Measurements from ENCODE around the gene CRACR2A. TPM values are rescaled to one million over a fixed set of nuclear protein-coding genes. Genes with fewer than 3 reads are reported as not detected.

The CRACR2A gene
- total and polyA plus RNA-seq, 2 of the 13 experiments (the other 11 are each of a cell fraction or from before 2014, with no cell fraction given): 0.09 to 0.20 TPM

DNA sequence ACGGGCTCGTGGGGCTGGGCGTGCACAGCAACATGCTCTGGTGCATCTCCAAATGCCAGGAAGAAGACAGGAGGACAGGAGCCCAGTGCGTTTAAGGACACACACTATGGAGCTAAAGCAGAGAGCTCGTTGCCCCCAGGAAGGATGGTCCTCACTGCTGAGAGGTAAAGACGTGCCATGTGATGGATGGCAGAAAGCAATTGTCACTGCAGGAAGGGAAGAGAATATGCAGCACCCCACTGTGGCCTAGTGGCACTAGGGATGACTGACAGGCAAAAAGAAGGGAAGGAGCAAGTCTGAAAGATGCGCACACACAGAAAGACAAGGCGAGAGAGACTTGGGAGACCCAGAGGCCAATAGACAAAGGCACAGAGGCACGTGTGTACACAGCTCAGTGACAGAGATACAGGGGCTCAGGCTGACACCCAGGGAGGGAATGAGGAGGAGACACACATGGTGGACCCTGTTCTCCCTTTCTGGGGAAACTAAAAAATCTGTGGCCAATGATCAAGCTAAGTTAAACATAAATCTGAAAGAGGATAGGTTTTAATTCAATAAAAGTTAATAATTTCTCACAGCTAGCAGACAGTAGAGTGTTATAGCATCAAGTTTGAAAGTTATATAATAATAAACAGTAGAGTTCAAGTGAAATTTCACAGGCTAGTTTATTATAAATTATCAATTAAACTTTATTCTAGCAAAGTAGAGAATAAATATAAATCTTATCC, 78.8 kb downstream of the CRACR2A start (continued):
- no peak for TF ChIP-seq JARID2 (CRISPR knock-in tag; IDR thresholded peaks at IDR 0.05; ENCODE audit: insufficient replicate concordance)

DNA sequence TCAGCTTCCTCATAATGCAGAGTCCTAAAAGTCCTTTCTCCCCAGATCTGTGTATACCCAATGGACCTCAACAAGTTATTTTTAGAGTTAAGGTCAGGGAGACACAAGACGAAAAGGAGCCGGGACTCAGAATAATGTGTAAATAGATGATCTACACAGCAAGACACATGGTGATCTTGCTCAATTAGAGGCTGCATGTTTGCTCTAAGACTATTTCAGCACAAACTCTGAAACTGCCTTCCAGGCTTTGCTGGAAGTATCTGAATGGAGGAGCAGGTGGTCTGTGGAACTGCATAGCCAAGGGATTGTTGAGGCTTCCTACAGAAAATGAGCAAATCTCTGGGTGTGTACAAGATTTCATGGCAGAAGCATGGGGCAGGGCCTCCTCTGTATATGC, 80.8 kb downstream of the CRACR2A start:
- Histone ChIP-seq H3K4me1 (ENCODE audit: insufficient read depth, low read length) (no peaks in the 10 kb centered on the region), H2AFZ (ENCODE audit: low read length) (no peak overlapping the region), H3K9ac (ENCODE audit: insufficient read depth, low read depth, low read length) (no peak overlapping the region), H3K36me3 (replicated peaks in 1 of 2; ENCODE audit: control insufficient read depth in 1 of 2, insufficient read depth in 2 of 2, low read length in 2 of 2) (no peaks in the 10 kb centered on the region), H3K79me2 (ENCODE audit: insufficient read depth, low read length) (no peaks in the 10 kb centered on the region), H3K27me3 (ENCODE audit: control insufficient read depth in 1 of 2, insufficient read depth in 2 of 2, low read length in 2 of 2) (no peaks in the 10 kb centered on the region; a peak in 1 of 5 replicates), H3K27ac (ENCODE audit: extremely low read length, insufficient read depth, low read length) (no peak overlapping the region), H3K4me3 (replicated peaks in 1 of 3; ENCODE audit: insufficient read depth in 1 of 3, low read depth in 2 of 3, low read length in 3 of 3) (no peak overlapping the region), H3K4me2 (ENCODE audit: low read depth, low read length) (no peak overlapping the region), H4K20me1 (ENCODE audit: insufficient read depth, low read length) (no peaks in the 10 kb centered on the region), H3K9me3 (ENCODE audit: low read length) (no peaks in the 10 kb centered on the region)
- CTCF ChIA-PET (ENCODE audit: low intra/inter-chr PET ratio, low total read pairs): no interaction called here
- FAIRE-seq (no peak), ATAC-seq (no peak), DNase-seq (ENCODE audit: low spot score) (no peak)
- WGBS (ENCODE audit: low lambda C conversion rate): 0% methylated on average over 2 of the region's 2 CpGs
- POLR2A ChIA-PET: no interaction called here
- in situ Hi-C loops (cut with HindIII; ENCODE audit: extremely low pct_ligation_motif_present, low pct_unique_long_range_greater_than_20kb) (no loop called here), intact Hi-C loops (cut with micrococcal nuclease; ENCODE audit: unreplicated experiment) (no loop called here)
- TF ChIP-seq SOX13 (IDR thresholded peaks at IDR 0.05) (no peak), SOX13 (CRISPR knock-in tag; conservative IDR thresholded peaks at IDR 0.05 in 1 of 2, IDR thresholded peaks at IDR 0.05 in 1 of 2) (no peak), GATA4 (IDR thresholded peaks at IDR 0.05; ENCODE audit: borderline replicate concordance, low read depth) (no peak), ZNF777 (CRISPR knock-in tag; IDR thresholded peaks at IDR 0.05) (no peak), ZKSCAN8 (CRISPR knock-in tag; IDR thresholded peaks at IDR 0.05; ENCODE audit: borderline replicate concordance) (no peak), ZNF577 (CRISPR knock-in tag; IDR thresholded peaks at IDR 0.05; ENCODE audit: borderline replicate concordance, low read depth) (no peak), SNRNP70 (IDR thresholded peaks at IDR 0.05; ENCODE audit: low read depth, low read length) (no peak)
- TF ChIP-seq, protein P1, sequence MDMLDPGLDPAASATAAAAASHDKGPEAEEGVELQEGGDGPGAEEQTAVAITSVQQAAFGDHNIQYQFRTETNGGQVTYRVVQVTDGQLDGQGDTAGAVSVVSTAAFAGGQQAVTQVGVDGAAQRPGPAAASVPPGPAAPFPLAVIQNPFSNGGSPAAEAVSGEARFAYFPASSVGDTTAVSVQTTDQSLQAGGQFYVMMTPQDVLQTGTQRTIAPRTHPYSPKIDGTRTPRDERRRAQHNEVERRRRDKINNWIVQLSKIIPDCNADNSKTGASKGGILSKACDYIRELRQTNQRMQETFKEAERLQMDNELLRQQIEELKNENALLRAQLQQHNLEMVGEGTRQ (IDR thresholded peaks at IDR 0.05; ENCODE audit: low read depth, low read length): no peak
- TF ChIP-seq, protein P1 (CRISPR knock-in tag; IDR thresholded peaks at IDR 0.05; ENCODE audit: borderline replicate concordance): no peak
- TF ChIP-seq, protein P2, sequence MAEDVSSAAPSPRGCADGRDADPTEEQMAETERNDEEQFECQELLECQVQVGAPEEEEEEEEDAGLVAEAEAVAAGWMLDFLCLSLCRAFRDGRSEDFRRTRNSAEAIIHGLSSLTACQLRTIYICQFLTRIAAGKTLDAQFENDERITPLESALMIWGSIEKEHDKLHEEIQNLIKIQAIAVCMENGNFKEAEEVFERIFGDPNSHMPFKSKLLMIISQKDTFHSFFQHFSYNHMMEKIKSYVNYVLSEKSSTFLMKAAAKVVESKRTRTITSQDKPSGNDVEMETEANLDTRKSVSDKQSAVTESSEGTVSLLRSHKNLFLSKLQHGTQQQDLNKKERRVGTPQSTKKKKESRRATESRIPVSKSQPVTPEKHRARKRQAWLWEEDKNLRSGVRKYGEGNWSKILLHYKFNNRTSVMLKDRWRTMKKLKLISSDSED (CRISPR knock-in tag; IDR thresholded peaks at IDR 0.05): no peak
- BruUV-seq (replicated peaks): no TSS peak

Measured in HepG2 (cell line).